GM18873 (cell line): Measurements from ENCODE around the gene ANKRD17.
A peak's percentile ranks its signal among the peaks of the same experiment; 100 is the strongest.
"Not testable (repeated sequence)": the region's sequence is repeated elsewhere in the genome, so short reads cannot be mapped to it uniquely, and the experiment has no call there.

ENCODE experiments used
- ATAC-seq: cut with Tn5 transposase; IDR thresholded peaks from one replicate; pipeline ENCODE4 v1.9.1; 2021; ENCODE audit warnings: mild to moderate bottlenecking, moderate library complexity, moderate number of reproducible peaks; ENCODE audit not compliant: unreplicated experiment, low FRiP score

The ANKRD17 gene

DNA sequence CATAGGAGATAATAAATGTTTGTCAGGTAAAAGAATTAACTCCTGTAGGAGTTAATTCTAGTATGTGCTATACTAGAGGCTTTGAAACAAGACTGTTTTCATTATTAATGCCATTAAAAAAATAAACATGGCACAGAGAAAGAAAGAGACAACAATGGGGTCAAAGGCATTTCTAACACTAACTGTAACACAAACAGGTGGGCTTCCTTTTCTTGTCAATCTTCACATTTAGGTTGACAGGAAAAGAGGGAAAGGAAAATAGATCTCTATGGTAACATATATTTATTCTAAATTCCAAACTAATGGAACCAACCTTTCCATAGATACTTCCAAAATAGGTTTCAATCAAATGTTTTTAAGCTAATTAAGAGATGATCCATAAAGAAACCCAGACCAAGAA, 9.8 kb downstream of the ANKRD17 start:
- ATAC-seq = no peak

GRCh38 chr4:73248416-73248815, 10.2 kb downstream of the ANKRD17 start:
- no peak for ATAC-seq

- ATAC-seq = no peak
These were observed 11.5 kb downstream of the ANKRD17 start for GRCh38 chr4:73247100-73247499.

DNA sequence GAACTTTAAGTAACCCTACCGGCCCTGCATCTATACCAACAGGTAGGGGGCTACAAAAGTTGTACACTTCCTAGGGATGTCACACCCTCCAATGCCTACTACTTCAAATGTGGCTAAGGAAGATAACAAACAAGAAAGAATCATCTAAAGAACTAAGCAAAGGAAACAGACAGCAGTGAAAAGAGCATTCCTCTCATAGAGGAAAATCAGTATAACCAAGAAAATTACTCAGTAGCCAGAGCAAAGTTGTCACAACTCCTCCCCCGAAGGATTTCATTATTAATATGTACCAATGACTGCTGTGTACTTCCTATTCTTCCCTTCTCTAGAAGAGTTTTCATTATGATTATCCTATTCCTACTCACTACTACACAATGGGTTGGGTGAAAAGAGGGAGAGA, 12.6 kb downstream of the ANKRD17 start:
- no peak for ATAC-seq

DNA sequence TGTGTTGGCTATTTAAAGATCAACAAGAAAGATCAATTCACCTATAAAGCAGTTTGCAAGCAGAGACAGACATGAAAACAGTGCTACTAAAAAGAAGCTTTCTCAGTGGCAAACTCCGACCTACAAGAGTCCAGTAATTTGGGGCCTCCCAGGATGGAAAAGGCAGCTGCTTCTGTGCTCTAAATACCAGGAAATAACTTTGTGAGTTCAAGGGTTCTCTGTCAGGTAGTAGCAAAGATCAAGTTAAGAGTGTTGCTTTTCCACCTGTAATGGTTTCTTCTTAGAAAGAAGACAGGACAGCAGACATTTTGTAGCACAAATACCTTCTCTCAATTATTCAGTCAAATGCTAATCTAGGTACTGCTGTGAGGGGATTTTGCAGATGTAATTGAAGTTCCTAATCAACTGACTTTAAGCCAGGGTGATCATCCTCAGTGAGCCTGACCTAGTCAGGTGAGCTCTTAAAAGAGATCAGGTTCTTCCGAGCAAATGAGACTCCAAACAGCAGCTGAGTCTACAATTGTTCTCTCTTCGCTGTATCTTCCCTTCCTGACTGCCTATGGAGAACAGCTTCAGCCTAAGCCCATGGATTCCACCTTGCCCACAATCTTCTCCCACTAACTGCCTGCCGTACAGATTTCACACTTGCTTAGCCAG, 13.5 kb downstream of the ANKRD17 start:
- no peak for ATAC-seq

DNA sequence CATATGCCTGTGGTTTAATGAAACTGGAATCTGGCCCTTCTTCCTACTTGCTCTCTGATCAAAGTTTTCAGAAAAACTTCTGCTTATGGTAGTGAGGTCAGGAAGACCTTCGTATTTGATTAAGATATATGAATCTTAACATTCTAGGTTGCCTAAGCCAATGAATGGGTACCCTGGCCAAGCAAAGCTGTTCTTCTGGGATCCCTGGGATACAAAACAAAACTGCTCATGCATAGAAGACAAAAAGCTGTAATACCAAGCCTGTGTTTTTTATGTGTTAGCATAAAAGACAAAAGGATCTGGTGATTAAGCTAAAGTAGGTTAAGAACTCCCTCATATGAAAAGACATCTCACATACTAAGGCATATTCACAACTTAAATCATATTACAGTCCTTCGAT, 21.6 kb downstream of the ANKRD17 start:
- no peak for ATAC-seq

GRCh38 chr4:73236151-73236550, 22.4 kb downstream of the ANKRD17 start:
- ATAC-seq = no peak

DNA sequence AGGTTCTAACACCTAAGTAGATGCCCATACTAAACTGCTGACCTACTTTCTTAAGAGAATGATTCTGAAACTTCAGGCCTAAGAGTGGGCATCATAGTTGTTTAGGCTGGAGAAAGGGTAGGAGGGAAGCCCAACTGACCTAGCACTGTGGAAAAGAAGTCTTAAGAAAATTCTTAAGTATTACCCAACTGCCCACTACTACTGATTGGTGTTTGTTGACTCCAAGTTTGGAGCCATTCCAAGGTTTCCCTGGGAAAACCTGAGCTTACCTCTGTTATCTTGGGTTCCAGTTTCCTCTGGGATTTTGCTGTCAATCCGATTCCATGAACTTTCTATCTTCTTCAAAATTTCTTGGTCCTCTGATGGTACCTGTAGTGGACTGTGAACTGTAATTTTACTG, 23.9 kb downstream of the ANKRD17 start:
- no peak for ATAC-seq

DNA sequence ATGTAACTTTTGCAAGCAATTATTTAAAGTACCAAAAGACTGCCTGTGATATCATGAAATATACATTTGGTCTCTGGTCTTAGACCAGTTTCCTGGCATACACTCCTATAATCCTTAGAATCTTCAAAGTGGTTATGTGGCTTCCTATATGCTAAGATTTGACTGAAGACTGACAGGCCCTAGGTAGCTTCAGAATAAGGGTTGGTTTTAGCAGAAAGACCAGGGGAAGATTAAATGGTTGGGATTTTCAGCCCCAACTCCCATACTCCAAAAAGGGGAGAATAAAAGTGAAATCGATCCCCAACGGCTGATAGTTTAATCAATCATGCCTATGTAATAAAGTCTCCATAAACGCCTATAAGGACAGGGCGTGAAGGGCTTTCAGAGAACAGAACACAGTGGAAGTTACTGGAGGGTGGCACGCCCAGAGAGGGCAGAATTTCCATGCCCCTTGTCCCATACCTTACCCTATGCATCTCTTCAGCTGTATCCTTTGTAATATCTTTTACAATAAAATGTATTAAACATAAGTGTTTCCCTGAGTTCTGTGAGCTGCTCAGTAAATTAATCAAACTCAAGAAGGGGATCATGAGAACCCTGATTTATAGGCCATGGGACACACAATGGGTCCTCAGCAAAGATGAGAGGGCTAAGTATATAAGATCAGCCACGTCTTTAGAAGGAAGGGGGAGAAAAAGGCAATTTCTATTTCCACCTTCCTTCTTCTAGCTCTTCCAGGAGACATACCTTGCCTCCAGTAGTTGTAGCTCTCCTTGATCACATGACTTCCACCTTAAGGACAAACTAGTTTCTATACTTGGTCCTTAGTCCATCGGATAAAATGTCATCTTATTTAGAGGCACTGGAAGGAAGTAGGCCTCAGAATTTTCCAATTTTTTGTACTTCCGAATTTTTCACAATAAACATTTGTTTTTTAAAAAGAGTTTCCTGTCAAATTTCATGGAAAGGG, 26.8 kb downstream of the ANKRD17 start:
- no peak for ATAC-seq

DNA sequence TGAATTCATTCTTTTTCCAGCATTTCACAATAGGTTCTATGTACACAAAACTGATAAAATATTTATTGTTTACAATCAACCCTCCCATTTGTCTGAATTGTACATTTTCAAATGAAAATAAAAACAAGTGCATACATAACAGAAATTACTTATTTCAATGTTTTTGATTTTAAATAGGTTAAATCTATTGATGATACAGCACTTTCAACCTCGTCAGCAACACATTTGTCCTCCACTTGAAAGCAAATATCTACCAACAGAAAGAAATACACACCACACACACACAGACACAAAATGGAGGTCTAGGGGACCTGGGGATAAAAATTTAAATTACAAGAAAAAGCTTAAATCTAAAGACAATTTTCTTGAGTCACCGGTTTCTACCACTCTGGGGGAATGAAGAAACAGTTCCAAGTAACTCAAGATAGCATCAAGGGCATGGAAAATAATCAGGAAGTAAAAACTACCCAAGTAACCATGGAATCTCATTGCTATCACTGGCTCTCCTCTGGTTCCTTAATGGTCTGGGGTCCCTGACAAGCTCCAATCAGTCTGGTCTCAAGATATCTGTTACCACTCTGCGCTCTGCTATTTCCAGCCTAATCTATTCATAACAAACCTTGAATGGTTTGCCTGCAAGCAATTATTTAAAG, 27.6 kb downstream of the ANKRD17 start:
- no peak for ATAC-seq

GRCh38 chr4:73228800-73229199, 29.8 kb downstream of the ANKRD17 start:
- not testable (repeated sequence) for ATAC-seq

DNA sequence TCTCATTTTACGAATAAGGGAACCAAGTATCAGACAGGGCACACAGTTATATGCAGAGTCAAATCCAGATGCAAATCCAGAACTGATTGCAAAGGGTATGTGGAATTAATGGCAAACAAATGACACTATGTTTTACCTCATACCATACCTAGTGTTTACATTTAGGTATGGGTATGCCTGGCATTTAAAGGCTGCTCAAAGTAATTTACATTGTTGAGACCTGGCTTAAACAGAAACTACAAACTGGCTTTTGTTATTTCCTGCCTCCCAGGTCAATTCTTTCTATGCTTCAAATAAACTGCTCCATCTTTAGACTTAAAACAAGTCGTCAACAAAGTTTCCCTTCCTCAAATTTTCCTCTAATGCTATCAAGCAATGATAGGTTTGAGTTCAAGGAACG, 33.7 kb downstream of the ANKRD17 start:
- ATAC-seq = no peak

DNA sequence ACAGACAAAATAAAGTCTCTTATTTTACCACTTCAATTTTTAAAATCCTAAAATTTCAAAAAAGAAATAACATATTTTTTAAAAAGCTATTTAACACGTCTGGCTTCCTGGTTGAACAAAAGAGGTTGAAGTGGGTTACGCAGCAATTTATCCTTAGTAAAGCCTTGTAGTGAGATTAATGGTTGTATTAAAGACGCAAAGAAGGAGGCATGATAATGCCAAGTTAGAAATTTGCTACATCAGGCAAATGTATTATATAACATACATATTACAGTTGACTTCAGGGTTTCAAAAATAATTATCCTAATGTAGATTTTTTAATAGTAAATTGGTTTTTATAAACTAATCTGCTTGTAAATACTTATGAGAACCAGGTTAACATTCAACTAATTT, 35.3 kb downstream of the ANKRD17 start:
- ATAC-seq = no peak

- peak; percentile 99 for ATAC-seq
These were observed 35.9 kb downstream of the ANKRD17 start for GRCh38 chr4:73222466-73223257.

DNA sequence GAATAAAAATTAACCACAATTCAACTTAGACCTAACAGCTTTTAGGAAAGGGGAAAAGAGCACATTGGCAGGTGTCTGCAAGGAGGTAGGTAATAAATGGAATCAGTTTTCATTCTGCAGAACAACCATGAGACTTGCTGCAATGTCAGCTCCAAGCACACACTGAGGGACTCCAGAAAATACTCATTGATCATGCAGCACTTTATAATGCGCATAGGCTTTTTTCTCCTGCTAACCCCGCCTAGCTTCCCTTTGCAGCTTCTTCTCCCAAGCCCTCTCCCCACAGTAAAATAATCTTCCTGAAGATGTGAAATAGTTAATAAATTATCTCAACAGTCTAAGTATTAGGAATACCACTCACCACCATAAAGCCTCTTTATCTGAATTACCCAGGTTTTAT, 36.9 kb downstream of the ANKRD17 start:
- no peak for ATAC-seq

DNA sequence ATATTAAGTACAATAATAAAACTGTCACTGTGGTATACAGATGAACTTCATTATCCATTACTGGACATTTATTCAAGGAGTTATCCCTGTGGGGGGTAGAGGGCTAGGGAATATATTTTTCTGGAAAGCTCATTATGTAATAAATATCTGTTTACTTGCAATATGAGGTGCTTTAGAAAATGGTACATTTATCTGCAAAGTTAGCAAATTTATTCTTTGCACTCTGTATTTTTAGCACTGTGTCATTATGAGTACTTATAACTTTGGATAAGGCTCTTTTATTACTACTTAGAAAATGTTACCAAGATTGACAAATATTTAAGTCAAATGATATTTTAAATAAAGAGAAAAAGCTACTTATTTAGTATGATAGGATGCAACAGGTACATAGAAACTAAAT, 37.8 kb downstream of the ANKRD17 start:
- no peak for ATAC-seq

- ATAC-seq = no peak
These were observed 44.5 kb downstream of the ANKRD17 start for GRCh38 chr4:73213916-73214653.

DNA sequence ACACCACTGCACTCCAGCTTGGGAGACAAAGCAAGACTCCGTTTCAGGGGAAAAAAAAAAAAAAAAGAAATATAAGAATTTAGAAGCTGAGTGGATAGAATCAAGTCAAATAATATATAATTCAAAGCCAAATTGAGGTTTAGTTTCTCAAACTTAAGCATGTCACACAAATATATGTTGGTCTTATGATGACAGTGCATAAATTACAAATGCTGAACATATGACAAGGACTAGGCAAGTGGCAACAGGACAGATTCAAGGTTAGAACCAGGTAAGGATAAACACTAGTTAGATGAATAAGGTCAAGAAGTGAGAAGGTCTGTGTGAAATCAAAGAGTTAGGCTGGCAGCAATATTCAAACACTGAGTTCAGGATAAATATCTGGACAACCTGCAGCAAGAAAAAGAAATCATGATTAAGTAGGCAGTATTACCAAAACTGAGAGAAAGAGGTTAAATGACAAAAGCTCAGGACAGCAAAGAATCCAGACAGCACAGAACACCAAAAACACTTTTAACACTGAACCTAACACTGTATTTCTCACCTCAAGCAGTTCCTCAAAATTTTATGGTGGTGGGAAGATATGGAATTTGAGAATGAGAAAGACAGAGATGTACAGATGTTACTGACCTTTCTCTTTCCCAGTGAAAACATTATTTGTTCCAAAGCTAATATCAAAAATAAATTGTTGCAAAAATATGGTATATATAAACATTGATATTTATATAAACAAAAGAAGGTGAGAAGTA, 45.4 kb downstream of the ANKRD17 start:
- ATAC-seq = no peak

- no peak for ATAC-seq
These were observed 46.6 kb downstream of the ANKRD17 start for GRCh38 chr4:73211968-73212367.
